Measurements from ENCODE around the gene AGAP6.
"Not testable (repeated sequence)": the region's sequence is repeated elsewhere in the genome, so short reads cannot be mapped to it uniquely, and the experiment has no call there.

Gene AGAP6

GRCh38 chr10:49988376-49988775 lies at the start of gene AGAP6:
Gene AGAP6, plus strand, starts transcription at chr10:49988406. Its CDS starts 310 bp downstream, at chr10:49988716.
- H3K27ac ChIP-seq: not testable (repeated sequence)

DNA sequence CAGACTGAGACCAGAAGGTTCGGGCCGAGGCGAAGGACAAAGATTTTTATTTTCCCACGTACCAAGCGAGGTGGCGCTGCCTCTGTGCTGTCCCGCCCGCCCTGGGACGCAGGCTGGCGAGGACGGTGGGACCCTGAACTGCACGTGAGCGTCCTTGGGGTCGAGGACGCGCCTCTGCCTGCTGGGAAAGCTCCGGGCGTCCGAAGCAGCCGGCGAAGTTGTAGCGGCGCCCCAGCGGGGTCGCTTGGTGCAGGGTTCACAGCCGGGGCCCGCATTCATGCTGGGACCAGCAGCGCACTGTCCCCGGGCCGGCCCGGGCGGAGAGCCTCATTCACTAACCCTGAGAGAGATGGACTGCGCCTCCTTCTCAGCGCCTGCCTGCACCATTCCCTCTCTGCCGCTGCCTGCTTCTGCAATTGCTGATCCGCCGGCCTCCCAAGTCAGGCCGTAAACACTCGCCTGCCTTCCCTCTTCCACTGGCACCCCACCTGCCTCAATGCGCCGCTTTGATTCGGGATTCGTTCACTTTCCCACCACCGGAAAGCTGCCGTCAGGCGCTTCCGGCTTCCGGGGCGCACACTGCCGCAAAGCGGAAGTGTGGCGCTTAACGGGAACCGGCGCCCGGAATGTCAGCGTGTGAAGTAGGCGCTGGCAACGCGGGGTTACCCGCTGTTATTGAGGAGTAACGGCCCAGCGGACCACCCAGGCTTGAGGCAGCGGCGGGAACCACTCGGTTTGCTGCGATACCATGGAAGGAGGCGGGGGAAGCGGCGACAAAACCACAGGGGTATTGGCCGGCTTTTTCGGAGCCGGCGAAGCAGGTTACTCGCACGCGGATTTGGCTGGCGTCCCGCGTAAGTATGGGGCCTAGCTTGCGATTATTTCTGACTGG lies 46.5 kb upstream of the AGAP6 start, which contains the start of the genes PARG and TIMM23B:
Gene PARG (minus strand): TSS at position 581 of the 892 bp plus-strand sequence. CDS start 302 bp downstream, at position 279.
Gene TIMM23B (plus strand): TSS at position 607 of the 892 bp plus-strand sequence. CDS start 142 bp downstream, at position 749.
- peak within 1 kb of the TSS; percentile 67 for H3K27ac ChIP-seq

GRCh38 chr10:49942339-49942705 lies 45.9 kb upstream of the AGAP6 start:
- peak overlapping the region; percentile 67 for H3K27ac ChIP-seq

- not testable (repeated sequence) for H3K27ac ChIP-seq
Measured at GRCh38 chr10:49943607-49944006, 44.6 kb upstream of the AGAP6 start.

- H3K27ac ChIP-seq: not testable (repeated sequence)
Measured at GRCh38 chr10:49948142-49948541, 40.1 kb upstream of the AGAP6 start.

GRCh38 chr10:49948737-49949136 lies 39.5 kb upstream of the AGAP6 start:
- H3K27ac ChIP-seq: not testable (repeated sequence)

DNA sequence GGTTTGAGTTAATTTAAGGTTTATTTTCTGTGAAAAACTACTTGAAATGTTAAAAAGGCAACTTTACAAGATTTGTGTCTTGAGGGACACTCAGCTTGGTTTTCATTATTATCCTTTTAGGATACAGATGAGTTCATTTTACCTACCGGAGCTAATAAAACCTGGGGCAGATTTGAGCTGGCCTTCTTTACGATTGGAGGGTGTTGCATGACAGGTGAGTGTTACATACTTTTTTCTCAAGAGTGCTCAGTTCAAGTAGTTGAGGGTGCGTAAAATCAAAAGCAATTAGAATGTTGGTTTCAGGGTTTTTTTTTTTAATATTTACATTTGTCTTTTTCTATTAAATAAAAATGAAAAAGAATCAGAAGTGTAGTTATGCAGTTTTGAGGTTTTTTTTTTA lies 36.2 kb upstream of the AGAP6 start:
- not testable (repeated sequence) for H3K27ac ChIP-seq

DNA sequence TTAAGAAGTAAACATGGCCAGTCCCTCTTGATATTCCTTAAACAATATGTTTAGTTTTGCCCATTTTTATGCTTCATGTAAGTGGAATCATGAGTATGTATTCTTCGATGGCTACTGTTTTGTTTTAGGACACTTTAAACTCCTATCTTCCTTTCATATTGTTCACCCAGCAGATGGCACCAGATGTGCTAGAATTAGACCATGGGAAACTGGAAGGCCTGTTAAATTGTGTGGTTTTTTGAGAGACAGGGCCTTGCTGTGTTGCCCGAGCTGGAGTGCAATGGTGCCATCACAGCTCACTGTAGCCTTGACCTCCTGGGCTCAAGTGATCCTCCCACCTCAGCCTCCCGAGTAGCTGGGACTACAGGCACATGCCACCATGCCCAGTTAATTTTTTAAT lies 35.1 kb upstream of the AGAP6 start:
- peak; percentile 39; the same call in 1 of the 2 replicates for TF ChIP-seq CTCF (conservative IDR thresholded peaks at IDR 0.05)
- not testable (repeated sequence) for H3K27ac ChIP-seq

DNA sequence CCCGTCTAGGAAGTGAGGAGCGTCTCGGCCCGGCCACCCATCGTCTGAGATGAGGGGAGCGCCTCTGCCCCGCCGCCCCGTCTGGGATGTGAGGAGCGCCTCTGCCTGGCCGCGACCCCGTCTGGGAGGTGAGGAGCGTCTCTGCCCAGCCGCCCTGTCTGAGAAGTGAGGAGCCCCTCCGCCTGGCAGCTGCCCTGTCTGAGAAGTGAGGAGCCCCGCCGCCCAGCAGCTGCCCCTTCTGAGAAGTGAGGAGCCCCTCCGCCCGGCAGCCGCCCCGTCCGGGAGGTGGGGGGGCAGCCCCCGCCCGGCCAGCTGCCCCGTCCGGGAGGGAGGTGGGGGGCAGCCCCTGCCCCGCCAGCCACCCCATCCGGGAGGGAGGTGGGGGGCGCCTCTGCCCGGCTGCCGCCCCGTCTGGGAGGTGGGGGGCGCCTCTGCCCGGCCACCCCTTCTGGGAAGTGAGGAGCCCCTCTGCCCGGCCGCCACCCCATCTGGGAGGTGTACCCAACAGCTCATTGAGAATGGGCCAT lies 17.8 kb upstream of the AGAP6 start:
- H3K27ac ChIP-seq: not testable (repeated sequence)

DNA sequence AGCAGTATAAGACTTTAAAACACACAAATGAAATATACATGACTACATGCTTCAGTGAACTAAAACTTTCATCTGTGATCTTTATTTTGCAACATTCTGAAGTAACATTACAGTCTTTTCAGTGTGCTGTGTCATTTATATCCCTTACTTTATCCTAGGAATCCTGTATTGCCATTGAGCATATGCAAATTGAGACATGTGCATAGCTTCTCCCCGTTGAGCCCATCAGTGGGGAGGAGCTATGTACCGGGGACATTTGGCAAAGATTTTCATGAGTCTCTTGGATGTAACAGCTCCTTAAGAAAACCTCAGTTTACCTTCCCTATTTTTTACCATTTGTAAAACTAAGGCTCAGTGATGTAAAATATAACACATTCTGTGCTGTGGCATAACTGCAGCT lies 16.7 kb upstream of the AGAP6 start:
- not testable (repeated sequence) for H3K27ac ChIP-seq

- H3K27ac ChIP-seq: not testable (repeated sequence)
Measured at GRCh38 chr10:49972094-49972493, 16.1 kb upstream of the AGAP6 start.

DNA sequence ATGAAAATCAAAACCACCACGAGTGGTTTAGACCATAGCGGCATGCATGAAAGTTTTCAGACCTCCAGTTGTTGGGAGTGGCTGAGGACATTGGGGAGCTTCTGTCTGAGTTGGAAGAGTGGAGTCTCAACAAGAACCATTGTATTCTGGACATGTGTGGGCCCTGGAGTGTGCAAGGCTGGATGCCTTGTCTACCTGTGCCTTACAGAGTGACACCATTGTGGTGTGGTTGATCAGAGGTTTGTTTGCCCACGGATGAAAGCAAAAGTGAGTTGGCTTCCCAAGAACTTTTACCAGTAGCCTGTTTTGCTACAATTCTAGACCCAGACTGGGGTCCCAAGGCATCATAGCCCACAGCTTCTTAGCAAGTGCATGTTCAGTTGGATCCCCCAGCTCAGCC lies 10.4 kb upstream of the AGAP6 start:
- H3K27ac ChIP-seq: not testable (repeated sequence)

- H3K27ac ChIP-seq: not testable (repeated sequence)
Measured at GRCh38 chr10:49987207-49987606, 999 bp upstream of the AGAP6 start.

- H3K27ac ChIP-seq: not testable (repeated sequence)
Measured at GRCh38 chr10:49995321-49995720, 7.1 kb downstream of the AGAP6 start.

DNA sequence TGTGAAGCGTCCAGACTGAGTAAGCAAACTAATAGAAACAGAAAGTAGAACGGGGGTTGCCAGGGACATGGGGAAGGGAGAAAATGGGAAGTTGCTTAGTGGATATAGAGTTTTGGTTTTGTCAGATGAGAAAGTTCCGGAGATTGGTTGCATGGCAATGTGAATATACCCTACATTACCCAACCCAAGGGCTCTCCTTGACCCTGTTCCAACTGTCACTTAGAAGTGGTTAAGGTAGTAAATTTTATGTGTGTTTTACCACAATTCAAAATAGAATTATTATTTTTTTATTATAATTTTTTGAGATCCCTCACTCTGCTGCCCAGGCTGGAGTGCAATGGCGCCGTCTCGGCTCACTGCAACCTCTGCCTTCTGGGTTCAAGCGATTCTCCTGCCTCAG lies 25.8 kb downstream of the AGAP6 start:
- not testable (repeated sequence) for H3K27ac ChIP-seq

DNA sequence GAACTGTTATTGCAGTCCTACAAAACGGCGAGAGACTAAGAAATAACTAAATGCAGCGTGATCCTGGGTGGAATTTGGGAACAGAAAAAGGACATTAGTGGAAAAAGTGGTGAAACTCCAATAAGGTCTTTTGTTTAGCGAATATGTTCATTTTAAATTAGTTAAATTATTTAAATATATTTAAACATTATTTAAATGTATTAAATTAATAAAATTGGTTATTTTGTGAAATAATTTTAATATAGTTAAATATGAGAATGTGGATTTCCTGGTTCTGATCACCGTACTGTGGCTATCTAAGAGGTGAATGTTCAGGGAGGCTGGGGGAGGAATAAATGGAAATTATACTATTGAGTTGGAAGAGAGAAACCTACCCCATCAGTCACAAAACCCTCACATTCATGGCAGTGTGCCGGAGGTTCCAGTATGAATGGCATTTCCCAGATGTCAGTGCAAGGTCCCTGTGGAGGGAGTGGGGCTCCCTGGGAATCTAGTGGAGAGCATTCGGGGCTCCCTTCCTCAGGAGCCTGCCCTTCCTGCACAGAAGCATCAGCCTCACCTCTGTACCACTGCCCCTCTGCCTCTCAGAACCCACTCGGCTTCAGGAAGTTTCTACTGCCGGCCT lies 27.5 kb downstream of the AGAP6 start:
- H3K27ac ChIP-seq: not testable (repeated sequence)

- H3K27ac ChIP-seq: not testable (repeated sequence)
Measured at GRCh38 chr10:50016926-50017325, 28.7 kb downstream of the AGAP6 start.

- not testable (repeated sequence) for H3K27ac ChIP-seq
Measured at GRCh38 chr10:50017646-50018045, 29.4 kb downstream of the AGAP6 start.

DNA sequence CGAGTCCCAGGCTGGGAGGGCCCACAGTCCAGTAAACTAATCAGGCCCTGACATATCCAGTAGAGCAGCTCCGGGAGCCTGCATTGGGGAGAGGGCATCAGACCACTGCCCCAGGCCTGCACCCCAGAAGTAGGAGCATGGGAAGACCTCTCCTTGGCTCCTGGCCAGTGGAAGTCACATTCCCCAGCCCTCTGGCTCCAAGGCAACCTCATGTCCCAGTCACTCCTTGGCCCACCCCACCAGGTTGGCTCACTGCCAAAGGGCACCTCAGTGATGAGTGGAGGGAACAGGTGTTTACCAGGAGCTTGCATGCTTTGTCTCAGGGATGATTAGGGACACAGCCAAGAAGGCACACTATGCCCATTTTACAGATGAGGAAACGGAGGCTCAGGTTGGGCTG lies 31.1 kb downstream of the AGAP6 start:
- H3K27ac ChIP-seq: not testable (repeated sequence)

- H3K27ac ChIP-seq: not testable (repeated sequence)
Measured at GRCh38 chr10:50020451-50021024, 32.3 kb downstream of the AGAP6 start.

All from VCaP (cell line).